ENCODE measurements around the gene ZBTB20.
A peak's percentile ranks its signal among the peaks of the same experiment; 100 is the strongest.

The ZBTB20 gene

DNA sequence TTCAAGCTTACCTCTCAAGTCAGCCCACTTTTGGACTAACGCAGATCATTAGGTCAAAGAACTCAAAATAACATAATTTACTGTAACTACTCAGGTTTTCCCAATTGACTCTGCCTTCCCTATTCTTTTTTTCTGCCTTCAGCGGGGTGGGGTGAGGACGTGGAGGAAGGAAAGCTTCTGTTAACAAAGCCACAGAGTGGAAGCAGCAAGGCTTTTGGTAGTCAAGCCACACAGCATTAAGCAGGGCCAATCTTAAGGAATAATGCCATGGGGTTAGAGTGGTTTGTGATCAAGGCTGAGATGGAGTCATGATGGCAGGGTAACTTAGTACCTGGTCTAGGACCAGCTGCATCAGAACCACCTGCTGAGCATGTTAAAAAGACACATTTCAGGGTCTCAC, 575.7 kb downstream of the ZBTB20 start:
- DNase-seq (ENCODE audit: low spot score) = no peak

DNA sequence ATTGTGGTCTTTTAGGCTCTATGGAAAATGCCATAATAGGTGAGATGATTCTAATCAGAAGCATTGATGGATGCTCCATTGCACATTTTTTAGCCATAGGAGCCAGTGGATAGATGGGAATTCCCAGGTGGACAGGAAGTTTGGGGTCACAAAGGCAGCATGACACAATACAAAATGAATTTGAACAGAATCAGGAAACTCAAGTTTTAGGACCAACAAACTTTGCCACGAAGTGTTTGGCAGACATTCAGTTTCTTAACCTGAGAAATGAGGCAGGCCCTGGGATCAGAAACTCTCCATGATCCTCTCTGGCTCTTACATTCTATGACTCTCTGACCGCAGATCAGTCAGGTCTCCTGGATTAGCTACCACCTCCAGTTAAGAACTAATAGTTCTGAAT, 577.9 kb downstream of the ZBTB20 start:
- DNase-seq (ENCODE audit: low spot score) = no peak

- no peak for DNase-seq (ENCODE audit: low spot score)
These were observed 579.3 kb downstream of the ZBTB20 start for GRCh38 chr3:114567771-114568170.

GRCh38 chr3:114566767-114567166, 580.3 kb downstream of the ZBTB20 start:
- no peak for DNase-seq (ENCODE audit: low spot score)

- no peak for DNase-seq (ENCODE audit: low spot score)
These were observed 580.8 kb downstream of the ZBTB20 start for GRCh38 chr3:114566162-114566755.

GRCh38 chr3:114565216-114565615, 581.9 kb downstream of the ZBTB20 start:
- DNase-seq (ENCODE audit: low spot score) = peak; percentile 25

- DNase-seq (ENCODE audit: low spot score) = no peak
These were observed 583.4 kb downstream of the ZBTB20 start for GRCh38 chr3:114563720-114564119.

DNA sequence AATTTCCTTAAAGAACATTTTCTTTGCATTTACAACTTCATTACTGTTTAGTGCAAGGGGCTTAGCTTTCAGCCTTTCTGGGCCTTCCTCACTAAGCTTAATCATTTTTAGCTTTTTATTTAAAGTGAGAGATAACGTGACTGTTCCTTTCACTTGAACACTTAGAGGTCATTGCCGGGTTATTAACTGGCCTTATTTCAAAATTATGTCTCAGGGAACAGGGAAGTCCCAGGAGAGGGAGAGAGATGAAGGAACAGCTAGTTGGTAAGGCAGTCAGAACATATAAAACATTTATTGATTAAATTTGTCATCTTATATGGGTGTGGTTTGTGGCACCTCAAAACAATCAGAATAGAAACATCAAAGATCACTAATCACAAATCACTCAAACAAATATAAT, 584.5 kb downstream of the ZBTB20 start:
- no peak for DNase-seq (ENCODE audit: low spot score)

DNA sequence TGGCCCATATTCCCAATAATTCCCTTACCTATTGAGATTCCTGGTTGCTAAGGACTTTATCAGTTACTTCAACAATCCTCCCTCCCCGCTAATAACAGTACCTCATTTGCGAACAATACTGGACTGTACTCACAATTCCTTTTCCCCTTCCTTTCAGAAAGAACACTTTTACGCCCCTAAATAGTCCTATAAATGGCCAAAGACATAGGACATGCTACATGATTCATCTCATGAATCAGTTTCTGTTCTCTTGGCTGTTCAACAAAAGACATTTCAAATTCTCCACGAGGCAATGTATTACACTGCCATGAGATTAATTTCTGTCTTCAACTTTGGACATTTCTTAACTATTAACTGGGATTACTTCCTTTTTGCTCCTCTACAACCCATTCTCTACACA, 588.8 kb downstream of the ZBTB20 start:
- DNase-seq (ENCODE audit: low spot score) = no peak

GRCh38 chr3:114557791-114558190, 589.3 kb downstream of the ZBTB20 start:
- no peak for DNase-seq (ENCODE audit: low spot score)

DNA sequence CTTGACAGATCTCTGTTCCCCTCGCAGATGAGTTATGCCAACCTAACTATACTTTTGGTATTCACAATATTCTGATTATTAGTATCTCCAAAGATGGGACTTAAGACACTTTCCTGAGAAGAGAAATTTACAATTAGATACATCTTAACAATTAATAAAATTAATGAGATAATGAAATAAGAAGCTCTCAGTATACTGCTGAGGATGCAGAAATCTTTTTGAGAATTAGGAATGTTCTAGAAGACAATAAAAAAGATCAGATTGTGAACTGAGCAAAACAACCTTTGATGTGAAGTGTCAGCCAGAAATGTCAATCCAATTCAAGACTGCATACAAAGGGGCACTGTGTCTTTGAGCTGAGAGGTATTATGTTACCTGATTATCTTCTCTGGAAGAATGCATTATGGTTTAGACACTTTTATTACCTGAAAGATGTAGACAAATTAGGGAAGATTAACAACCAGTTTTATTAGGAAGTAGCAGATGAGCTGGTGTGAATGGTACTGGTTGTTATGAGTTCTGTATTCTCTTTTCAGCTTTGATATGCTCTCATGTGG, 590.4 kb downstream of the ZBTB20 start:
- DNase-seq (ENCODE audit: low spot score) = no peak

GRCh38 chr3:114554731-114555130, 592.4 kb downstream of the ZBTB20 start:
- no peak for DNase-seq (ENCODE audit: low spot score)

DNA sequence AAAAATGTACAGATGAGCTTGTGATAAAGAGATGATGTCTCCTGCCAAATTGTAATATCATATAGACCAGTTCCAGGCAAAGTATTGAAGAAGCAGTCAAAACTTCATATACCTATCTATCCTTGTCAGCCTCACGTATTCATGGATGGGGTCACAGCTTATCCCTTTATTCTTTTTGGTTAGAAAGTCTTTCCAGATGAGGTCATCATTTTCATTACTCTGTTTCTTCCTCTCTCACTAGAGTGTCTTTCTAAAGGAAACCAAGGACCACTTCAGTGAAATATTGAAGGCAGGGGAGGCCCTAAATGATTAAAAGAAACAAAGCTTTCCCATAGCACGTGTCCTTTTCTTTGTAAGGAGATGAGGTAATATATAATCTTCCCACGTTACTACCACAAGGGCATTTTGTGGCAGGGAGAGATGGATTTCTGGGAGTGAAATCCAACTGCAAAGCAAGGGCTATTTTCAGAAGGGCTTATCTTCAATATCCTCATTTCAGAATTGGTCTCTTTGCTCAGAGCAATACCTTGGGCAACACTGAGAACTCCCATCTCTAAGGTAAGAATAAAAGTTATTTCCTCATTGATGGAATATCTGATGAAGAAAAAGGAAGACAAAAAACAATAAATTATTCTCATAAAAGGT, 593.0 kb downstream of the ZBTB20 start:
- DNase-seq (ENCODE audit: low spot score) = no peak

- no peak for DNase-seq (ENCODE audit: low spot score)
These were observed 594.6 kb downstream of the ZBTB20 start for GRCh38 chr3:114552527-114552812.

GRCh38 chr3:114551770-114552526, 595.1 kb downstream of the ZBTB20 start:
- no peak for DNase-seq (ENCODE audit: low spot score)

- no peak for DNase-seq (ENCODE audit: low spot score)
These were observed 596.9 kb downstream of the ZBTB20 start for GRCh38 chr3:114550165-114550564.

- DNase-seq (ENCODE audit: low spot score) = no peak
These were observed 601.9 kb downstream of the ZBTB20 start for GRCh38 chr3:114545193-114545592.

DNA sequence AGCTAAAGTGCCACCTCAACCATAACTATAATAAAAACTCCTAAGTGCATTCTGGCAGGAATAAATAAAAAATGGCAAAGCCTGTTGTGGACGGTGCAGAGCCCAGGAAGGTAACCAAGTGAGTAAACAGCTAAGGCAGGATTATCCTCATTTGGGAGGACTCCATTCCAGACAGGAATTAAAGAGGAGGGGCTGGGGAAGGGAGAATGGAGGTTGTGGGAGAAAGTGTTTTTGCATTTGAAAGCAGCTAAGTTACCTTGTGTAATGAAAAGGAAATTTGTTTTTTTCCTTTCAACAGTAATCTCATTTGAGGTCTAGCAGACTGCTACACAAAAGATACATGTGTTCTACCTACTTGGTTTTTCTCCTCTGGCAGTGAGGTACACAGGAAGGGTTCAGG, 604.7 kb downstream of the ZBTB20 start:
- DNase-seq (ENCODE audit: low spot score) = no peak

- no peak for DNase-seq (ENCODE audit: low spot score)
These were observed 607.6 kb downstream of the ZBTB20 start for GRCh38 chr3:114539525-114539924.

DNA sequence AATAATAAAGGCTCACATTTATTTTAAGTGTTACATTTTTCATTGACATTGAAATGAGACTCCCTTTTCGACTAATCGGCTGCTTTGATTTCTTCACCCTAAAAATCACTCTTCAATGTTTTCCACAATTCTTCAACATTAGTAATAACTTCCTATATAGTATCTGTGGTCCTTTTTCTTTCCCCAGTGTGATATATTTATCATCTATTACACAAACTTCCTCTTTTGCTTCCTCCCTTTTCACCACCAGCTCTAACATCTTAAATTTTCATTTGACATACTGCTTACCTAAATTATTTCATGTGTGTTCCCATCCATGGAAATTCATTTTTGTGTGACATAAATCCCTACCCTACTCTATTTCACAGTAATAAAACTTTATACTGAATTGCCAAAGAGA, 608.9 kb downstream of the ZBTB20 start:
- DNase-seq (ENCODE audit: low spot score) = no peak

- no peak for DNase-seq (ENCODE audit: low spot score)
These were observed 618.6 kb downstream of the ZBTB20 start for GRCh38 chr3:114528517-114528916.

DNA sequence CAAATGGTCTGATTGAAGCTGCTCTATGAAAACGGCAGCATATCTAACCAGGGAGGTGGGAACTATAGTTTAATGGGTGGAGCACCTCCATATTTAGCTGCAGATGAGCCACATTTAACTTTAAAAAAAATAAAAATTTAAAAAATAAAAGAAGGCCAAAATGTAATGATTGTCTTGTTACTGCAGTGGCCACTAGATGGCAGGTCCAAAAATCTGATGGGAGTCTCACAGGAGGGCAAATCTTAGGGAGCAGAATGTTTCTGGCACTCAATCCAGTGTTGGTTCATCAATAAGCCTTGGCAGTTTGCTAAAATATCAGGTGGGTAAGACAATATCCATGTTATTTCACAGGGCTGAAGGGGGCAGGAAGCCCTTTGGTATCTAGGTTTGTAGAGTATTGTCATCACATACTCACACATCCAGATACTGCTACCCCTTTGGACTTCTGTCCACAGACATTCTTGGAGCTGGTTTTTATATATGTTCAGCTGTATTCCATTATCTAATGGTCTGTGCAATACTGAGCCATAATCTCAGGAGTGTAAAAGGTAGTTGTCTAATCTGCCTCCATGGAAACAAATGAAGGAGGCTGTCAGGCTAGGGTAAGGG, 619.9 kb downstream of the ZBTB20 start:
- DNase-seq (ENCODE audit: low spot score) = peak; percentile 45

GRCh38 chr3:114525278-114525677, 621.8 kb downstream of the ZBTB20 start:
- no peak for DNase-seq (ENCODE audit: low spot score)

Data from AG20443 (cell line).